Measurements from ENCODE around the gene OR6C4. TPM values are rescaled to one million over a fixed set of nuclear protein-coding genes. Genes with fewer than 3 reads are reported as not detected.
"Not testable (repeated sequence)": the region's sequence is repeated elsewhere in the genome, so short reads cannot be mapped to it uniquely, and the experiment has no call there.

The OR6C4 gene
- not detected in 2 replicates for total RNA-seq (2014; rRNA removed; shearing (Covaris generic))
- not detected in 2 replicates for polyA plus RNA-seq (2015; cell fraction: cytosol; rRNA removed)
- not detected in 2 replicates for polyA plus RNA-seq (2015; cell fraction: nucleus; rRNA removed)

DNA sequence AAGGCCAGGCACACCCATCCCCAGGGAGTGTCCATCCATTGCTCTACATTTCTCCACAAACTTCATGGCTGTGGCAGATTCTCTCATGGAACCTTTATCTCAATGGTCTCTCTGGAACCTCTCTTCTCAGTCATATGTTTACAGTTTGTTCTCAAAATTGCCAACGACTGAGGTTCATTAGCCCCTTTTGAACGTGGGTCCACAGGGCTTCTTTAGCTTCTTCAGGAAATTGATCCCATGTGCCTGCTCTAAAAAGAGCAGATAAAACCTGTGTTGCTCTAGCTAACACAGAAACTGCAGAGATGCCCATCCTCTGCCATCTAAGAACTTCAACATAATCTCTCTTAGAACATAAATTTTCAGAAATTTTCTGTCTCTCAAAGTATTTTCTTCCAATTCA, at the start of gene OR6C4:
OR6C4 (plus strand) TSS at position 301 of the 400 bp plus-strand sequence. CDS start 1,625 bp downstream, outside the sequence.
- no peak for DNase-seq (ENCODE audit: low read depth)

DNA sequence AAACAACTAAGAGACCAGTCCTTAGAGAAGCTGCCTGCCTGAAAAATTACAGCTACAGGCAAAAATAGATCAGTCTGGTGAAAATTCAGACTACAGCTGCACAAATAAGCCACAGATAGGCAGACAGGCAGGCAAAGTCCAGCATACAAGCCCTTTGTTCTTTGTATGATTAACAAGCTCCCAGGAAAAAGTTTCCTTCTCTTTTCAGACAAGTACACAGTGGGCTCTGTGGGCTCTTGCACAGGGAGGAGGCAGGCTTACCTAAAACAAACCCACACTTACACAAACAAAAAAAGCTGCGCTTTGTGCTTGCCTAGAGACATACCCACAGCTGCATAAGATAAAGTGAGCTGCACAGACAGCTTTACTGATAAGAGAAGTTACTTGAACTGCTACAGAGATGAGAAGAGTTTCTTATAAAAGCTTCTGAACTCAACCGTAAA, 49.6 kb upstream of the OR6C4 start:
- no peak for DNase-seq (ENCODE audit: low read depth)

DNA sequence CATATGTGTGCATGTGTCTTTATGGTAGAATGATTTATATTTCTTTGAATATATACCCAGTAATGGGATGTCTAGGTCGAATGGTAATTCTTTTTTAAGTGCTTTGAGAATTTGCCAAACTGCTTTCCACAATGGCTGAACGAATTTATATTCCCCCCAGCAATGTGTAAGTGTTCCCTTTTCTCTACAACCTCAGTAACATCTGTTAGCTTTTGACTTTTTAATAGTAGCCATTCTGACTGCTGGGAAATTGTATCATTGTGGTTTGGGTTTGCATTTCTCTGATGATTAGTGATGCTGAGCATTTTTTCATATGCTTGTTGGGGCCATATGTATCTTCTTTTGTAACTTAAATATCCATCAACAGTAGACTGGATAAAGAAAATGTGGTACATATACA, 47.8 kb upstream of the OR6C4 start:
- DNase-seq (ENCODE audit: low read depth) = no peak

DNA sequence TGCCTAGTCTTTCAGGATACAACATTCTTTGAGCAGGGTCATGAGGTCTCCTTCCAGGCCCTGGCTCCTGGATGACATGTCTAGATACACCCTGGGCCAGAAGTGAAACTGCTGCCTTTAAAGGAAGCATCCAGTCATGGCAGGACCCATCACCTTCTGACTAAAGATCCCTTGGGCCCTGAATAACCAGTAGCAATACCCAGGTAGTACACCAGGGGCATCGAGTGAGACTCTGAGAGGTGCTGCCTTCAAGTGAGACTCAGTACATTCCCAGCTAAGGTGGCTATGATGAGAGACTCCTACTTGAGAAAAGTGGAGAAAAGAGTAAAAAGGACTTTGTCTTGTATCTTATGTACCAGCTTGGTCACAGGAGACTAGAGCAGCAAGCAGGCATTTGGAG, 33.7 kb upstream of the OR6C4 start:
- DNase-seq (ENCODE audit: low read depth) = no peak

- DNase-seq (ENCODE audit: low read depth) = no peak
Observed at GRCh38 chr12:55516391-55516790, 33.0 kb upstream of the OR6C4 start.

DNA sequence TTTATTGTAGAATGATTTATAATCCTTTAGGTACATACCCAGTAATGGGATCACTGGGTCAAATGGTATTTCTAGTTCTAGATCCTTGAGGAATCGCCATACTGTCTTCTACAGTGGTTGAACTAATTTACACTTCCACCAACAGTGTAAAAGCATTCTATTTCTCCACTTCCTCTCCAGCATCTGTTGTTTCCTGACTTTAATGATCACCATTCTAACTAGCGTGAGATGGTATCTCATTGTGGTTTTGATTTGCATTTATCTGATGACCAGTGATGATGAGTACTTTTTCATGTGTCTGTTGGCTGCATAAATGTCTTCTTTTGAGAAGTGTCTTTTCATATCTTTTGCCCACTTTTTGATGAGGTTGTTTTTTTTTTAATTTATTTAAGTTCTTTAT, 1.2 kb upstream of the OR6C4 start:
- DNase-seq (ENCODE audit: low read depth) = not testable (repeated sequence)

DNA sequence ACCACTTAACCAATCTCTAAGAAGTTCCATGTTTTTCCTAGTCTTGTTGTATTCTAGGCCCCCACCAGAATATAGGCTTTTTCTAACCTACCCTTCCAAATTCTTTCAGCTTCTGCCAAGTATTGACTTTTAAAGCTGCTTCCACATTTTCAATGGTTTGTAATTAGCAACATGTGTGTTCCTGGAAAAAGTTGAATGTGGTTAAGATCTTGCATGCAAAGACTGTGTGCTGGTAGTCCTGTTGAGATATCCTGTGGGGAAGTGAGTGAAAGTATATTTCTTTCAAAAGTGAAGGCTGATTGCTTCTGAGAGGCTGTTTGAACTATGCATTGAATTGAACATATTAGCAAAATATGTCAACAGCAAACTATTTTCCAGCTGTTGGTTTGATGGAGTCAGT, 646 bp upstream of the OR6C4 start:
- DNase-seq (ENCODE audit: low read depth) = no peak

- no peak for DNase-seq (ENCODE audit: low read depth)
Observed at GRCh38 chr12:55554296-55554695, 4.9 kb downstream of the OR6C4 start.

DNA sequence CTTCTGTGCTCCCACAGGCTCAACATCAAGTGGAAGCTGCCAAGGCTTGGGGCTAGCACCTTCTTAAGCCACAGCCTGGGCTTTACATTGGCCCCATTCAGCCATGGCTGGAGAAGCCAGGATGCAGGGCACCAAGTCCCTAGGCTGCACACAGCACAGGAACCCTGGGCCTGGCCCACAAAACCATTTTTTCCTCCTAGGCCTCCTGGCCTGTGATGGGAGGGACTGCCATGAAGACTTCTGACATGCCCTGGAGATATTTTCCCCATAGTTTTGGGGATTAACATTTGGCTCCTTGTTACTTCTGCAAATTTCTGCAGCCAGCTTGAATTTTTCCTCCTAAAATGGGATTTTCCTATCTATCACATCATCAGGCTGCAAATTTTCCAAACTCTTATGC, 20.7 kb downstream of the OR6C4 start:
- not testable (repeated sequence) for DNase-seq (ENCODE audit: low read depth)

GRCh38 chr12:55570689-55571088, 21.3 kb downstream of the OR6C4 start:
- DNase-seq (ENCODE audit: low read depth) = not testable (repeated sequence)

DNA sequence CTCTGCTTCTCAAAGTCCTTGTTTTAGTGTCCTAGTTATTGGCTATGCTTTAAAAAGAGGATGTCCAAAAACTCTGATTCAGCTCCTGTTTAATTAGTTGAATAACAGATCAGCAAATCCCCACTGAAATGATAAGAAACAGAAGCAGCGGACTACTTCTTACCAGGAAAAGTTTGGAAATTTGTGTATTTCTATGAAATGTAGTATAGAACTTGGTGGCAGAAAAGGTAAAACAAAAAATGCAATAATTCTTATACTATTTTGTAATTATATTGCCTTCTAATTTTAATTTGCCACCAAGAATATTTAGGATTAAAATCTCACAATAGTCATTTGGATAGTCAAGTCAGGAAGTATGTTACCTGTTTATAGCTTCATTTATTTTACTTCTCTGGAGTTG, 22.8 kb downstream of the OR6C4 start, which contains the start of gene OR2AP1:
OR2AP1 (plus strand) TSS at position 301 of the 400 bp plus-strand sequence. CDS start 1,947 bp downstream, outside the sequence.
- no peak for DNase-seq (ENCODE audit: low read depth)

GRCh38 chr12:55582066-55582465, 32.7 kb downstream of the OR6C4 start:
- DNase-seq (ENCODE audit: low read depth) = no peak

- no peak for DNase-seq (ENCODE audit: low read depth)
Observed at GRCh38 chr12:55585817-55586216, 36.4 kb downstream of the OR6C4 start.

GRCh38 chr12:55590152-55590551, 40.8 kb downstream of the OR6C4 start:
- not testable (repeated sequence) for DNase-seq (ENCODE audit: low read depth)

Other genes starting within 250 kb of the OR6C4 start
- not detected in 2 replicates for gene OR6C1, start 235.3 kb upstream of the OR6C4 start, total RNA-seq (2014; rRNA removed; shearing (Covaris generic))
- gene OR6C3, start 218.9 kb upstream of the OR6C4 start, total RNA-seq (2014; rRNA removed; shearing (Covaris generic)) = not detected in 2 replicates
- not detected in 2 replicates for gene OR6C75, start 186.6 kb upstream of the OR6C4 start, total RNA-seq (2014; rRNA removed; shearing (Covaris generic))
- not detected in 2 replicates for gene OR6C65, start 149.1 kb upstream of the OR6C4 start, total RNA-seq (2014; rRNA removed; shearing (Covaris generic))
- not detected in 2 replicates for gene OR6C76, start 123.3 kb upstream of the OR6C4 start, total RNA-seq (2014; rRNA removed; shearing (Covaris generic))
- not detected in 2 replicates for gene OR6C2, start 105.5 kb upstream of the OR6C4 start, total RNA-seq (2014; rRNA removed; shearing (Covaris generic))
- not detected in 2 replicates for gene OR6C70, start 79.5 kb upstream of the OR6C4 start, total RNA-seq (2014; rRNA removed; shearing (Covaris generic))
- not detected in 2 replicates for gene OR6C68, start 57.2 kb upstream of the OR6C4 start, total RNA-seq (2014; rRNA removed; shearing (Covaris generic))
- gene OR2AP1, start 22.9 kb downstream of the OR6C4 start, total RNA-seq (2014; rRNA removed; shearing (Covaris generic)) = not detected in 2 replicates
- not detected in 2 replicates for gene OR10P1, start 87.3 kb downstream of the OR6C4 start, total RNA-seq (2014; rRNA removed; shearing (Covaris generic))
- 1.3 and 1.4 TPM in 2 replicates for gene ITGA7, start 158.3 kb downstream of the OR6C4 start, total RNA-seq (2014; rRNA removed; shearing (Covaris generic))
- gene BLOC1S1, start 166.4 kb downstream of the OR6C4 start, total RNA-seq (2014; rRNA removed; shearing (Covaris generic)) = 105 and 121 TPM in 2 replicates
- gene RDH5, start 170.8 kb downstream of the OR6C4 start, total RNA-seq (2014; rRNA removed; shearing (Covaris generic)) = 2.7 and 3.2 TPM in 2 replicates
- gene CD63, start 179.4 kb downstream of the OR6C4 start, total RNA-seq (2014; rRNA removed; shearing (Covaris generic)) = 562 and 623 TPM in 2 replicates
- gene GDF11, start 193.5 kb downstream of the OR6C4 start, total RNA-seq (2014; rRNA removed; shearing (Covaris generic)) = 11.1 and 12.5 TPM in 2 replicates

Measured in HT1080 (cell line).